Heart right ventricle (tissue), 16 donors: ENCODE data around the gene RALGAPA1. TPM values are rescaled to one million over a fixed set of nuclear protein-coding genes. Genes with fewer than 3 reads are reported as not detected.

Experiments used
- ATAC-seq, 8 donors: fragments of 200-7000 bp; cut with Tn5 transposase; one replicate each; pipeline ENCODE4 v1.9.1; 2020; ENCODE audit warnings: mild to moderate bottlenecking in 8 of 8, moderate library complexity in 8 of 8, moderate number of reproducible peaks in 1 of 8
- DNase-seq, 2 donors: peaks; one replicate each; pipeline ENCODE4 v3.0.0-alpha.2; 2020
- H3K27ac ChIP-seq, 10 donors: fragments of 200-600 bp; sonication (generic) in 2 of 10; one replicate each; pipeline versions ENCODE4 v1.5.0 to v1.8.0; 2020 to 2022; ENCODE audit warnings: mild to moderate bottlenecking in 3 of 10
- H3K27me3 ChIP-seq, 7 donors: fragments of 200-600 bp; one replicate each; pipeline ENCODE4 v1.8.0; 2021 to 2022; ENCODE audit warnings: mild to moderate bottlenecking in 2 of 7
- H3K36me3 ChIP-seq, 9 donors: fragments of 200-600 bp; sonication (generic) in 1 of 9; one replicate each; pipeline versions ENCODE4 v1.5.0 to v1.8.0; 2020 to 2022; ENCODE audit warnings: mild to moderate bottlenecking in 2 of 9
- H3K4me1 ChIP-seq, 9 donors: fragments of 200-600 bp; sonication (generic) in 1 of 9; one replicate each; pipeline versions ENCODE4 v1.5.0 to v1.8.0; 2020 to 2022; ENCODE audit warnings: mild to moderate bottlenecking in 4 of 9
- H3K4me3 ChIP-seq, 10 donors: fragments of 200-600 bp; sonication (generic) in 2 of 10; one replicate each; pipeline versions ENCODE4 v1.5.0 to v1.8.0; 2020 to 2022; ENCODE audit warnings: mild to moderate bottlenecking in 7 of 10, moderate library complexity in 2 of 10
- H3K9me3 ChIP-seq, 11 donors: fragments of 200-600 bp in 10 of 11; sonication (generic) in 2 of 11; one replicate each; pipeline versions ENCODE4 v1.5.0 to v1.8.0; 2013 to 2022; ENCODE audit warnings: mild to moderate bottlenecking in 2 of 11, control low read depth in 1 of 11, moderate library complexity in 1 of 11
- CTCF ChIP-seq, 9 donors: fragments of 200-600 bp; sonication (generic) in 2 of 9; IDR thresholded peaks; one replicate each; pipeline versions ENCODE4 v1.5.0 to v1.8.0; 2021 to 2022; ENCODE audit warnings: antibody characterized with exemption in 9 of 9, mild to moderate bottlenecking in 5 of 9, moderate library complexity in 1 of 9
- WGBS, 2 donors: extraction: QIAGEN DNeasy Blood & Tissue Kit; methylation state at CpG; one replicate each; pipeline ENCODE4 v1.1.7; 2013; ENCODE audit warnings: inconsistent platforms in 1 of 2; 5-methylcytosine and 5-hydroxymethylcytosine counted together
- intact Hi-C, 10 donors: fragments of 100-400 bp; cut with DNase I; formaldehyde crosslinking; loops; one replicate each; pipeline versions ENCODE4 v1.11.1 to v1.14.2; 2022
- polyA plus RNA-seq, 2 donors: library from polyadenylated mRNA; stranded (reverse); fragments of 200-250 nt; gene quantifications; one replicate each; pipeline ENCODE4 v1.2.3, GENCODE V29; 2013
- total RNA-seq, 10 donors: library from RNA; stranded (reverse); fragmentation: NEBNext Ultra II Directional in 3 of 10; extraction: Animal tissue kit (Norgen Biotek cat#: 25700) in 3 of 10; gene quantifications; one replicate each; pipeline versions ENCODE4 v1.2.1 to v1.2.4, GENCODE V29; 2021 to 2023
- donor health status: Arrhythmogenic right ventricular cardiomyopathy.
- donor health status: ischemic (EF 13 %, LVEDD 7.1; RV severe dilation, severe dysfunction).
- donor health status: healthy with polysubstance abuse.
- donor health status: DM: no; HTN: yes; CAD: no.
- donor health status: DM: no; HTN: no; CAD: no.
- donor health status: ischemic (EF 25% LVEDD 6.9; RV normal size, moderate dysfunction).
- donor health status: ischemic (EF 25% LVEDD 5.7; RV mildly dilated, moderate dysfunction).
- donor health status: healthy.
- donor health status: DM: yes; HTN: yes; CAD: no.
- donor health status: Ischemic cardiomyopathy.
- donor health status: ischemic (EF 35%, LVEDD 5.7; RV mildly dilated, moderate dysfunction).
- donor health status: nonischemic (EF 11% LVEDD 7.7; RV severe dilation, severe dysfunction).
- donor health status: DM: yes; HTN: yes; CAD: no.
- donor health status: PGD.
- donor health status: ischemic (EF 29% LVEDD 5.4; RV normal size, mild dysfunction).
- donor health status: nonischemic (EF 23%, LVEDD 6.1; RV moderate dilation, normal function).

The RALGAPA1 gene
- total and polyA plus RNA-seq, 12 donors = 7.9 to 43.6 (median 35.3) TPM

GRCh38 chr14:35556548-35556947 lies 252.5 kb downstream of the RALGAPA1 start:
- no peak for TF ChIP-seq CTCF (IDR thresholded peaks at IDR 0.05)
- Histone ChIP-seq H3K27me3 (no peaks in the 10 kb centered on the region), H3K4me3 (no peak overlapping the region), H3K9me3 (no peaks in the 10 kb centered on the region), H3K27ac (no peak overlapping the region), H3K36me3 (no peaks in the 10 kb centered on the region), H3K4me1 (peaks cover 0 to 7% (median 5%) of the 10 kb centered on the region in 9 donors)
- ATAC-seq = no peak
- DNase-seq = no peak
- intact Hi-C loops = no loop called here
- WGBS, 2 donors = 62 to 68% methylated on average over 1 of the region's 1 CpG

DNA sequence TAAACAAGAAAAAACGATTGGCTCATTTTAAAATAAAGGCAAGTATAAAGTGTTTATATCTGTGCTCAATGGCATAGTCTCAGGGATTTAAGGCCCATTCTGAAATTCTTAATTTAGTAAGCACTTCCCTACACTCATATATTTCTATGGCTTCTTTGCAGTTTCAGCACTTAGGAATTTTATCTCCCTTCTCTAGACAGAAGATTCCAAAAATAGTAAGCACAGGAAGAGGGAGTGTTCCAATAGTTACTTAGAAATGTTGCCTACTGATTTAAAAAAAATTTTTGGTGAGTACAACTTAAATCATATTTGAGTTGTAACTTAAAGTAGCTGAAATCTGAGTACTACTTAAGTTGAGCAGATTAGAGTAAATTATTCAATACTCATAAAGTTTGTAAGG lies 255.3 kb downstream of the RALGAPA1 start:
- intact Hi-C loops = no loop called here

DNA sequence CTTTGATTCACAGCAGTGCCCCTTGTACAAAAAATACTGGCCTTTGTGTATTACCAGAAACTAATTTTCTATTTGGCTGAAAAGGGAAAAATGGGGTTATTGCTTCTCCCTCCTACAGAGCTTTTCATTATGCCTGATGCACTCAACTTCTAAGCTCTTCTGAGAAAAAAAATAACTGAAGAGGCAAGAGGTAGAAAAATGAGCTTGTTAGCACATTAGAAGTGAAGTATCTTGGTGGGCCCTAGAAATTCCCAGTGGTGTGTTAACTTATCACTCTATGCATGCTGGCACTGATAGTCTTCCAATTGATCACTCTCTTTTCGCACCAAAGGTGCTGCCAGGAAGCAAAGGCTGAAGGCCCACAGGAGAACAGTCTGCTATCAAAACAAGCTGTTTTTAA lies 258.0 kb downstream of the RALGAPA1 start:
- Histone ChIP-seq H3K9me3 (no peaks in the 10 kb centered on the region), H3K4me1 (peaks cover 0 to 7% (median 0%) of the 10 kb centered on the region in 9 donors), H3K27me3 (no peaks in the 10 kb centered on the region), H3K36me3 (peaks cover 0 to 18% (median 0%) of the 10 kb centered on the region in 9 donors), H3K4me3 (no peak overlapping the region), H3K27ac (no peak overlapping the region)
- no peak for TF ChIP-seq CTCF (IDR thresholded peaks at IDR 0.05)
- ATAC-seq (no peak), DNase-seq (no peak)
- 97 to 98% methylated on average over 1 of the region's 1 CpG for WGBS, 2 donors
- intact Hi-C loops = no loop called here

More for the DNA sequence above, 255.3 kb downstream of the RALGAPA1 start:
- no peak for ATAC-seq
- no peak overlapping the region for H3K4me3 ChIP-seq
- TF ChIP-seq CTCF (IDR thresholded peaks at IDR 0.05) = no peak
- peaks cover 0 to 7% (median 5%) of the 10 kb centered on the region in 9 donors for H3K4me1 ChIP-seq
- no peak overlapping the region for H3K27ac ChIP-seq
- no peaks in the 10 kb centered on the region for H3K9me3 ChIP-seq
- WGBS, 2 donors = 29 to 36% methylated on average over 1 of the region's 1 CpG
- peaks cover 0 to 8% (median 0%) of the 10 kb centered on the region in 9 donors for H3K36me3 ChIP-seq
- no peak for DNase-seq
- H3K27me3 ChIP-seq = no peaks in the 10 kb centered on the region

DNA sequence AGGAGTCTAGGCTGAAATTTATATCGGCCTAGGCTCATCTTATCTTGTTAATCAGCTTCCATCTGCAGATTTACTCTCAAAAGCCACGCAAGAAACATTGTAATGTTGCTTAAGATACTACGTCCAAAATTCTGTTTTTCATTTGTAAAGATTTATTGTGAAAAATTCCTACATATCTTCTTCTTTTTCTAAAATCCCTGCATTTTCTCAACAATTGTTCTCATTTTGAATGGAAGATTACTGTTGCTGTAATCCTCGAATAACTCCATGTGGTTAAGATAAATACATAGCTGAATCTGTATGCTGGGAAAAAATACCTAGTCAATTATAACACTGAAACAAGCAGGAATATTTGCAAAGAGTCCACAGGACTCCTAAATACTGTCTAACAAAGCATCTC lies 259.5 kb downstream of the RALGAPA1 start:
- no peak for DNase-seq
- H3K27me3 ChIP-seq = no peaks in the 10 kb centered on the region
- peaks cover 0 to 18% (median 0%) of the 10 kb centered on the region in 9 donors for H3K36me3 ChIP-seq
- no peak for ATAC-seq
- no peak overlapping the region for H3K4me3 ChIP-seq
- no peak overlapping the region for H3K27ac ChIP-seq
- peaks cover 0 to 7% (median 0%) of the 10 kb centered on the region in 9 donors for H3K4me1 ChIP-seq
- H3K9me3 ChIP-seq = no peaks in the 10 kb centered on the region
- intact Hi-C loops = no loop called here
- no peak for TF ChIP-seq CTCF (IDR thresholded peaks at IDR 0.05)
- WGBS, 2 donors = 90 to 91% methylated on average over 4 of the region's 4 CpGs
